Mesodermal cell (in vitro differentiated cells): ENCODE measurements around the gene NCMAP.
A peak's percentile ranks its signal among the peaks of the same experiment; 100 is the strongest.
"Not testable (repeated sequence)": the region's sequence is repeated elsewhere in the genome, so short reads cannot be mapped to it uniquely, and the experiment has no call there.

Experiments
- H3K27ac ChIP-seq: 2 replicates; pipeline ENCODE4 v1.7.0; 2013; ENCODE audit warnings: mild to moderate bottlenecking, low read depth, low read length, moderate library complexity; ENCODE audit not compliant: severe bottlenecking
- H3K36me3 ChIP-seq: 2 replicates; pipeline ENCODE4 v1.7.1; 2013; ENCODE audit warnings: mild to moderate bottlenecking, low read length, moderate library complexity; ENCODE audit not compliant: control insufficient read depth, insufficient read depth
- H3K4me1 ChIP-seq: one replicate; pipeline ENCODE4 v1.7.1; 2013; ENCODE audit warnings: mild to moderate bottlenecking, low read length; ENCODE audit not compliant: insufficient read depth, control insufficient read depth, poor library complexity, severe bottlenecking
- H3K4me3 ChIP-seq: 2 replicates; pipeline ENCODE4 v1.7.0; 2013; ENCODE audit warnings: low read length, control low read depth, mild to moderate bottlenecking; ENCODE audit not compliant: insufficient read depth, poor library complexity, severe bottlenecking; ENCODE audit errors: extremely low read depth
- H3K9me3 ChIP-seq: 2 replicates; pipeline ENCODE4 v1.7.1; 2013; ENCODE audit warnings: mild to moderate bottlenecking, low read length, moderate library complexity; ENCODE audit not compliant: control insufficient read depth
- WGBS, 2 experiments: methylation state at CpG; one replicate each; pipeline ENCODE4 v1.1.5; 2013; ENCODE audit warnings: missing lambda C conversion rate in 2 of 2; ENCODE audit not compliant: insufficient coverage in 2 of 2; 5-methylcytosine and 5-hydroxymethylcytosine counted together

Gene NCMAP

DNA sequence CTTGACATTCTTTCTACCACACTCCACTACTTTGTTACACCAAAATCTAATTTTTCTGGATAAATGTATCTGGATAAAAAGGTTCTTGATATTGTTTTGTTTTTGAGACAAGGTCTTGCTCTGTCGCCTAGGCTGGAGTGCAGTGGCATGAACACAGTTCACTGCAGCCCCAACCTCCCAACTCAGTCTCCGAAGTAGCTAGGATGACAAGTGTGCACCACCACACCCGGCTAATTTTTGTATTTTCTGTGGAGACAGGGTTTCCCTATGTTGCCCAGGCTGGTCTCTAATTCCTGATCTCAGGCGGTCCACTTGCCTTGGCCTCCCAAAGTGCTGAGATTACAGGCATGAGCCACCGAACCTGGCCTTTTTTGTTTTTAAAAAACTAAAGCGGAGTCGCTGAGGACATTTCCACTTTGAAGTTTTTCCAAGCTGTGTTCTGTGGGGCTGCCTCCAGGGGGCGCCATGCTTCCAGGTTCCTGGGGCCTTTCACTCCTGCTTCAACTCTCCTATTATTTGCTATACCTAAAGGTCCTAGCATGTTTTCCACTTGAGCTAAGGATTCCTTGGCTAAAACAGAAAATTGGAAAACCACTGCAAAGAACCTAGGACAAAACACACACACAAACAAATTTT is 14.1 kb upstream of the NCMAP start:
- no peaks in the 10 kb centered on the region for H3K36me3 ChIP-seq
- no peaks in the 10 kb centered on the region for H3K9me3 ChIP-seq
- H3K27ac ChIP-seq = no peak overlapping the region
- H3K4me1 ChIP-seq = peaks cover 17% of the 10 kb centered on the region
- 76 to 81% methylated on average over 8 of the region's 8 CpGs for WGBS, 2 experiments
- H3K4me3 ChIP-seq = no peak overlapping the region

- peaks cover 17% of the 10 kb centered on the region for H3K4me1 ChIP-seq
- H3K4me3 ChIP-seq = no peak overlapping the region
- H3K9me3 ChIP-seq = no peaks in the 10 kb centered on the region
- no peaks in the 10 kb centered on the region for H3K36me3 ChIP-seq
- no peak overlapping the region for H3K27ac ChIP-seq
Measured at GRCh38 chr1:24544239-24544638, 11.6 kb upstream of the NCMAP start.

DNA sequence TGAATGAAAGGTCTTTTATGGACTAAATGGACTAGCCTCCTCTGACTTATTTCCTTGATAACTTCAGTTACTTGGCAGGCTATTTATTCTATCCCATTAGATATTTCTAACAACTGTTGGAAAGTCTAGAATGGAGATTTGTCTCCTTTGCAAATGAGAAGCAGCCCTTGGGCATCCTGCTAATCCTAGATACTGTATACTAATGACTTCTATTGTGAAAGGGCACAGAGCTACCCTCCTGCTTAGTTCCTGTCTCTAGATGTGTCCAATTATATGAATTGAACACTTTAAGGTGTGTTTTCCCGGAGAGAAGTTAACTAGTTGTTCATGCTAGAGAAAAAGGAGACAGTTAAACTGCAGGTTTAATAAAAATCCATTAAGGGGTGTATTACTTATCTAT is 10.2 kb upstream of the NCMAP start:
- Histone ChIP-seq H3K4me1 (peaks cover 17% of the 10 kb centered on the region), H3K4me3 (no peak overlapping the region), H3K27ac (no peak overlapping the region), H3K36me3 (no peaks in the 10 kb centered on the region), H3K9me3 (no peaks in the 10 kb centered on the region)
- no CpG with 5 or more reads among the region's 1 CpG for WGBS, 2 experiments

DNA sequence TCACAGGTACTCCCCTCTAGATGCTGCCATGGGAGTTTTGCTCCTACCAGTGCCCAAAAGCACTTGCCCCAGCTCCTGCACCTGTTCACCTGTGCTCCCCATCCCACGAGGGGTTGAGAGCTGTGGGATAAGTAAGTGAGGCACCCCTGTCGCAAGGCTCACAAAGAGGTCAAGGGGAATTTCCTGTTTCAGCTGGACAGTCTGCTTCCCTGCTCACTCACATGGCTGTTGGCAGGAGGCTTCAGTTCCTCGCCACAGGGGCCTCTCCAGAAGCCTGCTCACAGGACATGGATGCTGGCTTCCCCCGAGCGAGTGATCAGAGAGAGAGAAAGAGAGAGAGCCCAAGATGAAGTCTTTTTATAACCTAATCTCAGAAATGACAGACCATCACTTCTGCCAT is 8.7 kb upstream of the NCMAP start:
- Histone ChIP-seq H3K36me3 (no peaks in the 10 kb centered on the region), H3K4me1 (peaks cover 9% of the 10 kb centered on the region), H3K27ac (no peak overlapping the region), H3K9me3 (no peaks in the 10 kb centered on the region), H3K4me3 (no peak overlapping the region)
- WGBS, 2 experiments = 86 to 90% methylated on average over 1 to 3 of the region's 5 CpGs

- 100% methylated on average over 1 of the region's 3 CpGs; no CpG with 5 or more reads in 1 of the 2 experiments for WGBS, 2 experiments
- Histone ChIP-seq H3K9me3 (no peaks in the 10 kb centered on the region), H3K27ac (no peak overlapping the region), H3K4me3 (no peak overlapping the region), H3K36me3 (no peaks in the 10 kb centered on the region), H3K4me1 (peaks cover 9% of the 10 kb centered on the region)
Measured at GRCh38 chr1:24548070-24548469, 7.8 kb upstream of the NCMAP start.

DNA sequence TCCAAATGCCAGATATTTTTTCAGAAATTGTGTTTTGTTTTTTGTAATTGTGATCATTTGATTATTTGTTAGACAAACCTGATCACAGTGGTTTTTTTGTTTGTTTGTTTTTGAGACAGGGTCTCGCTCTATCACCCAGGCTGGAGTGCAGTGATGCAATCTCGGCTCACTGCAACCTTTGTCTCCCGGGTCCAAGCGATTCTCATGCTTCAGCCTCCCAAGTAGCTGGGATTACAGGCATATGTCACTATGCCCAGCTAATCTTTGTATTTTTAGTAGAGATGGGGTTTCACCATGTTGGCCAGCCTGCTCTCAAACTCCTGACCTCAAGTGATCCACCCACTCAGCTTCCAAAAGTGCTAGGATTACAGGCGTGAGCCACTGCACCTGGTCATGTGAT is 6.7 kb upstream of the NCMAP start:
- not testable (repeated sequence) for H3K9me3 ChIP-seq, H3K4me1 ChIP-seq, H3K36me3 ChIP-seq, H3K4me3 ChIP-seq, H3K27ac ChIP-seq
- 93 to 96% methylated on average over 3 to 4 of the region's 5 CpGs for WGBS, 2 experiments

DNA sequence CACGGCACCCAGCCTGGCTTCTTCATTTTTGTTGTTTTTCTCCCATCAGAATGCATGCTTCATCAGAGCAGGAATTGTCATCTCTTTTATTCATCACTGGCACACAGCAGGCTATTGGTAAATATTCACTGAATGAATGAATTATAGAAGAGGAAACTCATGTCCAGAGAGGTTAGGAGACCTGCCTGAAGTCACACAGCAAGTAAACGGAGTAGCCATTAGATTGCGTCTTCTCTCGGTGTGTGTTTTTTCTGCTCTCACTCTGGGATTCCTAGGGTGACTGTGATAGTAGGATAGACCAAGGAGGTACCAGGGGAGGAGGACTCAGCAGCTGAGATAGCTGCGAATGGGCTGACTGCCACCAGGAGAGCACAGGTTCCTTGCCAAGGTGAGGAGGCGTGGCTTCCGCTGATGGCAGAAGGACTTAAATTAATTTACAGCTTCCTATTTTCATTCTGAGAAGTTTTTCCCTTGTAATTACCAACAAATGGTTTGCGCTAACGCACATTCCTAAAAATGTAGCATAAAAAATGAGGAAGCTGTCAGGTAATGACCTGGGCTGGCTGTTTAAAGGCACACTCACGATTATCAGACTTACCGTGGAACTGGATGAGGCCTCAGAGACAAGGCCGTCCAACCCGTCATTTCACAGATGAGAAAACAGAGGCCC is 4.5 kb upstream of the NCMAP start:
- H3K27ac ChIP-seq = peak overlapping the region; percentile 75
- WGBS, 2 experiments = 89 to 99% methylated on average over 9 to 11 of the region's 13 CpGs
- no peaks in the 10 kb centered on the region for H3K9me3 ChIP-seq
- H3K4me3 ChIP-seq = no peak overlapping the region
- peaks cover 8% of the 10 kb centered on the region for H3K4me1 ChIP-seq
- no peaks in the 10 kb centered on the region for H3K36me3 ChIP-seq

GRCh38 chr1:24551960-24552571 is 3.8 kb upstream of the NCMAP start:
- peaks cover 8% of the 10 kb centered on the region for H3K4me1 ChIP-seq
- no peaks in the 10 kb centered on the region for H3K9me3 ChIP-seq
- 96 to 100% methylated on average over 4 to 8 of the region's 10 CpGs for WGBS, 2 experiments
- peak overlapping the region; percentile 75 for H3K27ac ChIP-seq
- no peak overlapping the region for H3K4me3 ChIP-seq
- no peaks in the 10 kb centered on the region for H3K36me3 ChIP-seq

- H3K27ac ChIP-seq = no peak overlapping the region
- H3K4me3 ChIP-seq = no peak overlapping the region
- H3K36me3 ChIP-seq = no peaks in the 10 kb centered on the region
- WGBS, 2 experiments = 93 to 100% methylated on average over 2 to 3 of the region's 3 CpGs
- H3K9me3 ChIP-seq = no peaks in the 10 kb centered on the region
- peaks cover 8% of the 10 kb centered on the region for H3K4me1 ChIP-seq
Measured at GRCh38 chr1:24553931-24554330, 2.0 kb upstream of the NCMAP start.

- no peaks in the 10 kb centered on the region for H3K36me3 ChIP-seq
- WGBS, 2 experiments = 88 to 100% methylated on average over 2 to 4 of the region's 4 CpGs
- H3K4me1 ChIP-seq = peaks cover 8% of the 10 kb centered on the region
- no peak overlapping the region for H3K27ac ChIP-seq
- H3K9me3 ChIP-seq = no peaks in the 10 kb centered on the region
- no peak overlapping the region for H3K4me3 ChIP-seq
Measured at GRCh38 chr1:24554714-24555113, 1.2 kb upstream of the NCMAP start.

DNA sequence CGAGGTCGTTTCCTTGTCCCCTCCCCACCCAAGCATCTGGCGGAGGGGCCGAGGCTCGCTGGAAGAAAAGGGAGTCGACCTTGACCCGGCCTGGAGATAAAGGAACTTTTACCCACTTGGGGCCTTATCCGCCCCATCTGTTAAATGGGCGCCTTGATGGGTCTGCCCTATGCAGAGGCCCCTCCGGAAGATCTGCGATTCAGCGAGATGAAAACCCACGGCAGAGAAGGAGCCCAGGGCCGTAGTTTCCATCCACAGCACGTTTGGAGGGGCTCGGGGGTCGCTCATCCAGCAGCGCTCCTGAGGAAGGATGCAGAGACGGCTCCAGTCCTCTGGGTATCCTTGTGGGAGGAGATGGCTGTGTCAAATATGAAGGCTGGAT is 518 bp downstream of the NCMAP start:
- no peak overlapping the region for H3K4me3 ChIP-seq
- 64 to 74% methylated on average over 17 of the region's 19 CpGs for WGBS, 2 experiments
- H3K4me1 ChIP-seq = peaks cover 8% of the 10 kb centered on the region

More for the DNA sequence above, 518 bp downstream of the NCMAP start:
- Histone ChIP-seq H3K36me3 (no peaks in the 10 kb centered on the region), H3K27ac (no peak overlapping the region), H3K9me3 (no peaks in the 10 kb centered on the region)
